SK-N-SH (cell line): ENCODE measurements around the gene DHX16.

Experiments
- EP300 ChIP-seq, 2 experiments: IDR thresholded peaks; 2 replicates each; pipeline versions ENCODE4 v1.4.0 to v1.6.1; 2012; ENCODE audit warnings: borderline replicate concordance in 1 of 2, low read depth in 1 of 2, low read length in 1 of 2
- NFIC ChIP-seq: IDR thresholded peaks from 2 replicates; pipeline ENCODE4 v1.4.0; 2012; ENCODE audit warnings: borderline replicate concordance
- POLR2AphosphoS5 ChIP-seq: IDR thresholded peaks from 2 replicates; pipeline ENCODE4 v1.6.1; 2012; ENCODE audit warnings: low read depth, low read length
- TF ChIP-seq, protein P1 (sequence below): fragments of 200-600 bp; sonication (generic); IDR thresholded peaks from 2 replicates; pipeline ENCODE4 v1.6.1; 2017; ENCODE audit warnings: antibody characterized with exemption, mild to moderate bottlenecking, moderate library complexity

DNA sequence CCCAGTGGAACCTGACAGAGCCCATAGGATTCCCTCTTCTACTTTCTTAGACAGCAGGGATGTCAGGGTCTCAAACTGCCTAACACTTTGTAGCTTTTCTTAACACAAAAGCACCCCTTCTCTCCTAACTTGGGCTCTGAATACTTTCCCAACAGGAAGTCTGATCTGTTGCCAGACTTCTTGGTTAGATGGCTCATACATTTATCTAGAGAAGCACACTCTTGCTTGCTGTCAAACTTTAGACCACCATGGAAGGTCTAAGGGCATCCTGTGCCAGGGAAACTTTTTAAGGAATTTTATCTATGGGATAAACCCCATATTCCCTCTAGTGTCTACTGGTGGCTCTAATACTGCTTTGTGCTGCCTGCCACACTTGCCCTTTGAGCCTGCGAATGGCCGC, 29.1 kb downstream of the DHX16 start:
- TF ChIP-seq, protein P1, sequence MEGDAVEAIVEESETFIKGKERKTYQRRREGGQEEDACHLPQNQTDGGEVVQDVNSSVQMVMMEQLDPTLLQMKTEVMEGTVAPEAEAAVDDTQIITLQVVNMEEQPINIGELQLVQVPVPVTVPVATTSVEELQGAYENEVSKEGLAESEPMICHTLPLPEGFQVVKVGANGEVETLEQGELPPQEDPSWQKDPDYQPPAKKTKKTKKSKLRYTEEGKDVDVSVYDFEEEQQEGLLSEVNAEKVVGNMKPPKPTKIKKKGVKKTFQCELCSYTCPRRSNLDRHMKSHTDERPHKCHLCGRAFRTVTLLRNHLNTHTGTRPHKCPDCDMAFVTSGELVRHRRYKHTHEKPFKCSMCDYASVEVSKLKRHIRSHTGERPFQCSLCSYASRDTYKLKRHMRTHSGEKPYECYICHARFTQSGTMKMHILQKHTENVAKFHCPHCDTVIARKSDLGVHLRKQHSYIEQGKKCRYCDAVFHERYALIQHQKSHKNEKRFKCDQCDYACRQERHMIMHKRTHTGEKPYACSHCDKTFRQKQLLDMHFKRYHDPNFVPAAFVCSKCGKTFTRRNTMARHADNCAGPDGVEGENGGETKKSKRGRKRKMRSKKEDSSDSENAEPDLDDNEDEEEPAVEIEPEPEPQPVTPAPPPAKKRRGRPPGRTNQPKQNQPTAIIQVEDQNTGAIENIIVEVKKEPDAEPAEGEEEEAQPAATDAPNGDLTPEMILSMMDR: no peak
- no peak for TF ChIP-seq POLR2AphosphoS5
- TF ChIP-seq NFIC: no peak
- TF ChIP-seq EP300 (IDR thresholded peaks at IDR 0.05; ENCODE audit: borderline replicate concordance in 1 of 2, low read depth in 1 of 2, low read length in 1 of 2): no peak
